BLaER1 treated with 17β-estradiol and CSF1 and Interleukin-3, amounts not matched to agents 10 nM and 100 nM (cell line): ENCODE data around the gene ARMC7.

Source experiments
- H3K27ac ChIP-seq, 11 experiments: shearing (Covaris generic); formaldehyde crosslinking; 2 replicates each; pipeline ENCODE4 v1.8.1; 2022
- H3K27me3 ChIP-seq, 11 experiments: shearing (Covaris generic); formaldehyde crosslinking; 2 replicates each; pipeline ENCODE4 v1.8.1; 2022
- H3K36me3 ChIP-seq, 11 experiments: shearing (Covaris generic); formaldehyde crosslinking; 2 replicates each; pipeline ENCODE4 v1.8.1; 2022
- H3K4me1 ChIP-seq, 10 experiments: shearing (Covaris generic); formaldehyde crosslinking; 2 replicates each; pipeline ENCODE4 v1.8.1; 2022
- H3K4me2 ChIP-seq, 11 experiments: shearing (Covaris generic); formaldehyde crosslinking; 2 replicates each; pipeline ENCODE4 v1.8.1; 2022
- H3K4me3 ChIP-seq, 10 experiments: shearing (Covaris generic); formaldehyde crosslinking; 2 replicates each; pipeline ENCODE4 v1.8.1; 2022
- H3K9ac ChIP-seq, 11 experiments: shearing (Covaris generic); formaldehyde crosslinking; 2 replicates each; pipeline ENCODE4 v1.8.1; 2022
- H3K9me3 ChIP-seq, 11 experiments: shearing (Covaris generic); formaldehyde crosslinking; replicated peaks in 1 of 11; 2 replicates each; pipeline ENCODE4 v1.8.1; 2022
- H4K20me1 ChIP-seq, 11 experiments: shearing (Covaris generic); formaldehyde crosslinking; 2 replicates each; pipeline ENCODE4 v1.8.1; 2022
- Cebpa-rat ChIP-seq, 11 experiments: shearing (Covaris generic); IDR thresholded peaks; 2 replicates each; pipeline ENCODE4 v1.8.1; 2022

Gene ARMC7

GRCh38 chr17:75168998-75169397 lies 59.2 kb downstream of the ARMC7 start:
- TF ChIP-seq Cebpa-rat (IDR thresholded peaks at IDR 0.05), result no peak
- no peak overlapping the region for H3K9ac ChIP-seq
- H3K4me2 ChIP-seq, result no peak overlapping the region
- no peak overlapping the region for H3K27ac ChIP-seq
- H4K20me1 ChIP-seq, result peaks cover 32 to 92% (median 80%) of the 10 kb centered on the region in 11 experiments; a peak in 21 of 22 replicates
- H3K4me3 ChIP-seq, result no peak overlapping the region
- no peaks in the 10 kb centered on the region for H3K9me3 ChIP-seq
- no peaks in the 10 kb centered on the region for H3K27me3 ChIP-seq
- peaks cover 0 to 7% (median 0%) of the 10 kb centered on the region in 10 experiments; a peak in 2 of 20 replicates for H3K4me1 ChIP-seq
- H3K36me3 ChIP-seq, result peaks cover 77 to 99% (median 91%) of the 10 kb centered on the region in 11 experiments

GRCh38 chr17:75173526-75173925 lies 63.8 kb downstream of the ARMC7 start:
- Histone ChIP-seq H3K4me3 (no peak overlapping the region), H3K9ac (peak overlapping the region in 2 of 11 experiments; percentile 1 to 31; a peak in 1 of 22 replicates), H3K4me2 (no peak overlapping the region), H3K36me3 (peaks cover 87 to 100% (median 96%) of the 10 kb centered on the region in 11 experiments), H3K27ac (no peak overlapping the region), H3K4me1 (peaks cover 0 to 24% (median 16%) of the 10 kb centered on the region in 10 experiments; a peak in 18 of 20 replicates), H3K27me3 (no peaks in the 10 kb centered on the region), H4K20me1 (peaks cover 73 to 100% (median 98%) of the 10 kb centered on the region in 11 experiments; a peak in 21 of 22 replicates), H3K9me3 (no peaks in the 10 kb centered on the region)
- TF ChIP-seq Cebpa-rat (IDR thresholded peaks at IDR 0.05), result no peak

GRCh38 chr17:75174996-75175395 lies 65.2 kb downstream of the ARMC7 start:
- no peaks in the 10 kb centered on the region for H3K9me3 ChIP-seq
- no peak overlapping the region for H3K4me3 ChIP-seq
- H3K27ac ChIP-seq, result no peak overlapping the region
- H3K9ac ChIP-seq, result no peak overlapping the region
- H3K36me3 ChIP-seq, result peaks cover 88 to 100% (median 96%) of the 10 kb centered on the region in 11 experiments
- no peaks in the 10 kb centered on the region for H3K27me3 ChIP-seq
- peaks cover 80 to 100% (median 98%) of the 10 kb centered on the region in 11 experiments; a peak in 21 of 22 replicates for H4K20me1 ChIP-seq
- H3K4me1 ChIP-seq, result peaks cover 15 to 39% (median 28%) of the 10 kb centered on the region in 10 experiments
- H3K4me2 ChIP-seq, result no peak overlapping the region
- TF ChIP-seq Cebpa-rat (IDR thresholded peaks at IDR 0.05), result no peak

GRCh38 chr17:75176625-75177024 lies 66.9 kb downstream of the ARMC7 start:
- TF ChIP-seq Cebpa-rat (IDR thresholded peaks at IDR 0.05), result no peak
- Histone ChIP-seq H3K4me1 (peaks cover 26 to 49% (median 38%) of the 10 kb centered on the region in 10 experiments), H4K20me1 (peaks cover 85 to 100% (median 98%) of the 10 kb centered on the region in 11 experiments; a peak in 21 of 22 replicates), H3K4me3 (no peak overlapping the region), H3K27me3 (no peaks in the 10 kb centered on the region), H3K36me3 (peaks cover 82 to 94% (median 89%) of the 10 kb centered on the region in 11 experiments), H3K9ac (peak overlapping the region in 5 of 11 experiments; percentile 18 to 35 (median 26); a peak in 5 of 22 replicates), H3K9me3 (no peaks in the 10 kb centered on the region), H3K27ac (no peak overlapping the region), H3K4me2 (peak overlapping the region in 6 of 11 experiments; percentile 1 to 32 (median 16); a peak in 3 of 22 replicates)

GRCh38 chr17:75178453-75178852 lies 68.7 kb downstream of the ARMC7 start:
- Histone ChIP-seq H3K9me3 (no peaks in the 10 kb centered on the region), H3K27me3 (no peaks in the 10 kb centered on the region), H3K36me3 (peaks cover 71 to 76% (median 75%) of the 10 kb centered on the region in 11 experiments), H3K4me3 (no peak overlapping the region), H3K27ac (no peak overlapping the region), H3K9ac (peak overlapping the region in 4 of 11 experiments; percentile 7 to 41 (median 30); a peak in 3 of 22 replicates), H4K20me1 (peaks cover 84 to 90% (median 89%) of the 10 kb centered on the region in 11 experiments; a peak in 21 of 22 replicates), H3K4me1 (peaks cover 28 to 53% (median 42%) of the 10 kb centered on the region in 10 experiments), H3K4me2 (peak overlapping the region in 8 of 11 experiments; percentile 18 to 97 (median 84); a peak in 9 of 22 replicates)
- TF ChIP-seq Cebpa-rat (IDR thresholded peaks at IDR 0.05), result no peak
